Measurements from ENCODE around the gene MAGI1. TPM values are rescaled to one million over a fixed set of nuclear protein-coding genes. Genes with fewer than 3 reads are reported as not detected.

MAGI1 gene
- total and polyA plus RNA-seq, 2 donors (not counting 1 experiment from before 2014, with no cell fraction given) = 15.7 to 23.7 TPM

GRCh38 chr3:65871305-65872141 is 167.2 kb downstream of the MAGI1 start:
- Histone ChIP-seq H3K4me3 (replicated peaks in 1 of 4; ENCODE audit: control extremely low read depth in 1 of 4, insufficient read depth in 1 of 4, low read depth in 3 of 4, low read length in 4 of 4) (no peak overlapping the region), H3K79me2 (ENCODE audit: control insufficient read depth, insufficient read depth, low read length) (no peaks in the 10 kb centered on the region), H3K27me3 (ENCODE audit: control insufficient read depth, insufficient read depth, low read length) (no peaks in the 10 kb centered on the region), H3K4me2 (ENCODE audit: extremely low read depth, insufficient read depth, low read length) (no peak overlapping the region), H3K9ac (ENCODE audit: insufficient read depth, low read length) (no peak overlapping the region), H3K36me3 (ENCODE audit: control insufficient read depth, insufficient read depth, low read length) (no peaks in the 10 kb centered on the region), H4K20me1 (ENCODE audit: control insufficient read depth, extremely low read depth, insufficient read depth, low read length) (no peaks in the 10 kb centered on the region), H3K9me3 (ENCODE audit: control insufficient read depth, insufficient read depth, low read depth, low read length) (no peaks in the 10 kb centered on the region), H3K27ac (ENCODE audit: insufficient read depth, low read length) (no peak overlapping the region), H3K4me1 (ENCODE audit: control insufficient read depth, extremely low read depth, insufficient read depth, low read length) (no peaks in the 10 kb centered on the region), H2AFZ (ENCODE audit: low read length) (no peak overlapping the region)
- TF ChIP-seq EZH2 (IDR thresholded peaks at IDR 0.05; ENCODE audit: low read length, missing control alignments) (no peak), CTCF (conservative IDR thresholded peaks at IDR 0.05 in 1 of 2, IDR thresholded peaks at IDR 0.05 in 1 of 2; ENCODE audit: low read depth in 1 of 2, low read length in 2 of 2) (no peak)
- DNase-seq (ENCODE audit: low read depth in 2 of 2) = no peak

GRCh38 chr3:65869798-65870197 is 168.9 kb downstream of the MAGI1 start:
- Histone ChIP-seq H3K4me3 (replicated peaks in 1 of 4; ENCODE audit: control extremely low read depth in 1 of 4, insufficient read depth in 1 of 4, low read depth in 3 of 4, low read length in 4 of 4) (no peak overlapping the region), H3K9ac (ENCODE audit: insufficient read depth, low read length) (no peak overlapping the region), H3K36me3 (ENCODE audit: control insufficient read depth, insufficient read depth, low read length) (no peaks in the 10 kb centered on the region), H3K4me2 (ENCODE audit: extremely low read depth, insufficient read depth, low read length) (no peak overlapping the region), H3K4me1 (ENCODE audit: control insufficient read depth, extremely low read depth, insufficient read depth, low read length) (no peaks in the 10 kb centered on the region), H3K9me3 (ENCODE audit: control insufficient read depth, insufficient read depth, low read depth, low read length) (no peaks in the 10 kb centered on the region), H3K27me3 (ENCODE audit: control insufficient read depth, insufficient read depth, low read length) (no peaks in the 10 kb centered on the region), H2AFZ (ENCODE audit: low read length) (no peak overlapping the region), H3K79me2 (ENCODE audit: control insufficient read depth, insufficient read depth, low read length) (no peaks in the 10 kb centered on the region), H3K27ac (ENCODE audit: insufficient read depth, low read length) (no peak overlapping the region), H4K20me1 (ENCODE audit: control insufficient read depth, extremely low read depth, insufficient read depth, low read length) (no peaks in the 10 kb centered on the region)
- no peak for TF ChIP-seq CTCF (conservative IDR thresholded peaks at IDR 0.05 in 1 of 2, IDR thresholded peaks at IDR 0.05 in 1 of 2; ENCODE audit: low read depth in 1 of 2, low read length in 2 of 2)
- TF ChIP-seq EZH2 (IDR thresholded peaks at IDR 0.05; ENCODE audit: low read length, missing control alignments) = no peak
- DNase-seq (ENCODE audit: low read depth in 2 of 2) = no peak

- Histone ChIP-seq H2AFZ (ENCODE audit: low read length) (no peak overlapping the region), H3K27me3 (ENCODE audit: control insufficient read depth, insufficient read depth, low read length) (no peaks in the 10 kb centered on the region), H3K4me3 (replicated peaks in 1 of 4; ENCODE audit: control extremely low read depth in 1 of 4, insufficient read depth in 1 of 4, low read depth in 3 of 4, low read length in 4 of 4) (no peak overlapping the region), H3K9me3 (ENCODE audit: control insufficient read depth, insufficient read depth, low read depth, low read length) (no peaks in the 10 kb centered on the region), H3K9ac (ENCODE audit: insufficient read depth, low read length) (no peak overlapping the region), H3K79me2 (ENCODE audit: control insufficient read depth, insufficient read depth, low read length) (no peaks in the 10 kb centered on the region), H3K27ac (ENCODE audit: insufficient read depth, low read length) (no peak overlapping the region), H4K20me1 (ENCODE audit: control insufficient read depth, extremely low read depth, insufficient read depth, low read length) (no peaks in the 10 kb centered on the region), H3K4me2 (ENCODE audit: extremely low read depth, insufficient read depth, low read length) (no peak overlapping the region), H3K36me3 (ENCODE audit: control insufficient read depth, insufficient read depth, low read length) (no peaks in the 10 kb centered on the region), H3K4me1 (ENCODE audit: control insufficient read depth, extremely low read depth, insufficient read depth, low read length) (no peaks in the 10 kb centered on the region)
- no peak for DNase-seq (ENCODE audit: low read depth in 2 of 2)
- no peak for TF ChIP-seq CTCF (conservative IDR thresholded peaks at IDR 0.05 in 1 of 2, IDR thresholded peaks at IDR 0.05 in 1 of 2; ENCODE audit: low read depth in 1 of 2, low read length in 2 of 2)
- TF ChIP-seq EZH2 (IDR thresholded peaks at IDR 0.05; ENCODE audit: low read length, missing control alignments) = no peak
Measured at GRCh38 chr3:65867463-65868210, 171.1 kb downstream of the MAGI1 start.
